ENCODE data around the gene FBXO7. TPM values are rescaled to one million over a fixed set of nuclear protein-coding genes. Genes with fewer than 3 reads are reported as not detected.

Gene FBXO7
- total and polyA plus RNA-seq, 2 of the 4 experiments (the other 2 are of a cell fraction): 71.5 TPM

DNA sequence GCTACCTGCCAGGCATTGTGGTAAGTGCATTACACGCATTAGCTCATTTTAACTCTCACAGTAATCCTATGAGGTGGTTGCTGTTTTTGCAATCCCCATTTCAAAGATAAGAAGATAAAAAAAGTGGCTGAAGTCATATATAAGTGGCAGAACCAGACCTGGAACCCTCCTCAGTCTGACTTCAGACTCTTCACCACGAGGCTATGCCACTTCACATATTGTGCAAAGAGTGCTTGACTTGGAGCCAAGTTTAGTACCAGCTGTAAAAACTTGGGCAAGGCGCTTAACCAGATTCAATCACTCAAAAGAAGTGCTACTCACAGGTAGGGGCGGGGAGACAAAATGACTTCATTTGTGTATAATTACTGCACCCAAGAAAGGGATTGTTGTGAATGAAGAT is 25.6 kb upstream of the FBXO7 start:
- Histone ChIP-seq H2BK20ac (ENCODE audit: low read depth, low read length) (no peak overlapping the region), H4K91ac (ENCODE audit: insufficient read depth, low read depth, low read length) (no peak overlapping the region), H3K4me2 (ENCODE audit: low read depth, low read length) (no peak overlapping the region), H4K5ac (ENCODE audit: low read depth, low read length) (no peak overlapping the region), H3K27me3 (ENCODE audit: control insufficient read depth, insufficient read depth, low read length) (peaks cover 5% of the 10 kb centered on the region), H3K23ac (ENCODE audit: low read depth, low read length) (no peak overlapping the region), H2AK9ac (replicated peaks; ENCODE audit: low read depth, low read length, poor library complexity) (no peak overlapping the region), H3K9me3 (ENCODE audit: control insufficient read depth, insufficient read depth, low read length) (no peaks in the 10 kb centered on the region), H2BK15ac (ENCODE audit: low read depth, low read length) (no peak overlapping the region), H3K9ac (ENCODE audit: low read depth, low read length) (no peak overlapping the region), H2BK5ac (ENCODE audit: low read depth, low read length, poor library complexity, severe bottlenecking) (no peak overlapping the region), H3K4me3 (ENCODE audit: insufficient read depth, low read depth, low read length) (no peak overlapping the region), H2AK5ac (ENCODE audit: low read depth, low read length) (no peak overlapping the region), H3K14ac (replicated peaks; ENCODE audit: low read depth, low read length) (no peak overlapping the region), H4K20me1 (ENCODE audit: insufficient read depth, low read length) (no peaks in the 10 kb centered on the region), H2BK120ac (ENCODE audit: low read depth, low read length) (no peak overlapping the region), H3K79me1 (ENCODE audit: low read depth in 1 of 2, low read length in 2 of 2) (no peaks in the 10 kb centered on the region), H3K27ac (ENCODE audit: insufficient read depth, low read length) (no peak overlapping the region), H3K18ac (ENCODE audit: low read depth, low read length) (no peak overlapping the region), H3K9me1 (ENCODE audit: insufficient read depth, low read length) (no peaks in the 10 kb centered on the region), H3K4ac (ENCODE audit: low read depth, low read length) (no peak overlapping the region), H2AFZ (replicated peaks; ENCODE audit: low read length, poor library complexity) (no peak overlapping the region), H4K8ac (ENCODE audit: low read depth in 2 of 2, low read length in 2 of 2) (no peak overlapping the region), H3K36me3 (ENCODE audit: control insufficient read depth, insufficient read depth, low read length) (no peaks in the 10 kb centered on the region), H3K56ac (ENCODE audit: extremely low read depth, insufficient read depth, low read length) (no peak overlapping the region), H3K4me1 (ENCODE audit: control insufficient read depth, insufficient read depth, low read length) (no peaks in the 10 kb centered on the region)
- DNase-seq: no peak
- intact Hi-C loops (cut with micrococcal nuclease) (no loop called here), in situ Hi-C loops (cut with MboI; ENCODE audit: low sequenced_read_pairs) (no loop called here), dilution Hi-C loops (cut with HindIII; ENCODE audit: low sequenced_read_pairs, unreplicated experiment) (no loop called here)
- ATAC-seq (ENCODE audit: low read depth): no peak
- TF ChIP-seq, protein P1, sequence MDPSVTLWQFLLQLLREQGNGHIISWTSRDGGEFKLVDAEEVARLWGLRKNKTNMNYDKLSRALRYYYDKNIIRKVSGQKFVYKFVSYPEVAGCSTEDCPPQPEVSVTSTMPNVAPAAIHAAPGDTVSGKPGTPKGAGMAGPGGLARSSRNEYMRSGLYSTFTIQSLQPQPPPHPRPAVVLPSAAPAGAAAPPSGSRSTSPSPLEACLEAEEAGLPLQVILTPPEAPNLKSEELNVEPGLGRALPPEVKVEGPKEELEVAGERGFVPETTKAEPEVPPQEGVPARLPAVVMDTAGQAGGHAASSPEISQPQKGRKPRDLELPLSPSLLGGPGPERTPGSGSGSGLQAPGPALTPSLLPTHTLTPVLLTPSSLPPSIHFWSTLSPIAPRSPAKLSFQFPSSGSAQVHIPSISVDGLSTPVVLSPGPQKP (IDR thresholded peaks at IDR 0.05; ENCODE audit: borderline replicate concordance, low read depth, low read length): no peak
- no peak for TF ChIP-seq BHLHE40 (IDR thresholded peaks at IDR 0.05; ENCODE audit: low read depth, low read length)
- TF ChIP-seq, protein P2, sequence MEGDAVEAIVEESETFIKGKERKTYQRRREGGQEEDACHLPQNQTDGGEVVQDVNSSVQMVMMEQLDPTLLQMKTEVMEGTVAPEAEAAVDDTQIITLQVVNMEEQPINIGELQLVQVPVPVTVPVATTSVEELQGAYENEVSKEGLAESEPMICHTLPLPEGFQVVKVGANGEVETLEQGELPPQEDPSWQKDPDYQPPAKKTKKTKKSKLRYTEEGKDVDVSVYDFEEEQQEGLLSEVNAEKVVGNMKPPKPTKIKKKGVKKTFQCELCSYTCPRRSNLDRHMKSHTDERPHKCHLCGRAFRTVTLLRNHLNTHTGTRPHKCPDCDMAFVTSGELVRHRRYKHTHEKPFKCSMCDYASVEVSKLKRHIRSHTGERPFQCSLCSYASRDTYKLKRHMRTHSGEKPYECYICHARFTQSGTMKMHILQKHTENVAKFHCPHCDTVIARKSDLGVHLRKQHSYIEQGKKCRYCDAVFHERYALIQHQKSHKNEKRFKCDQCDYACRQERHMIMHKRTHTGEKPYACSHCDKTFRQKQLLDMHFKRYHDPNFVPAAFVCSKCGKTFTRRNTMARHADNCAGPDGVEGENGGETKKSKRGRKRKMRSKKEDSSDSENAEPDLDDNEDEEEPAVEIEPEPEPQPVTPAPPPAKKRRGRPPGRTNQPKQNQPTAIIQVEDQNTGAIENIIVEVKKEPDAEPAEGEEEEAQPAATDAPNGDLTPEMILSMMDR (conservative IDR thresholded peaks at IDR 0.05; ENCODE audit: low read depth, low read length): no peak
- no peak for TF ChIP-seq NFE2L2 (IDR thresholded peaks at IDR 0.05; ENCODE audit: low read depth, low read length)
- TF ChIP-seq CEBPB (IDR thresholded peaks at IDR 0.05; ENCODE audit: low read depth, low read length): no peak
- TF ChIP-seq SMC3 (IDR thresholded peaks at IDR 0.05; ENCODE audit: low read depth, low read length): no peak
- no peak for TF ChIP-seq MAFK (IDR thresholded peaks at IDR 0.05; ENCODE audit: low read depth, low read length)
- TF ChIP-seq, protein P3, sequence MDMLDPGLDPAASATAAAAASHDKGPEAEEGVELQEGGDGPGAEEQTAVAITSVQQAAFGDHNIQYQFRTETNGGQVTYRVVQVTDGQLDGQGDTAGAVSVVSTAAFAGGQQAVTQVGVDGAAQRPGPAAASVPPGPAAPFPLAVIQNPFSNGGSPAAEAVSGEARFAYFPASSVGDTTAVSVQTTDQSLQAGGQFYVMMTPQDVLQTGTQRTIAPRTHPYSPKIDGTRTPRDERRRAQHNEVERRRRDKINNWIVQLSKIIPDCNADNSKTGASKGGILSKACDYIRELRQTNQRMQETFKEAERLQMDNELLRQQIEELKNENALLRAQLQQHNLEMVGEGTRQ (IDR thresholded peaks at IDR 0.05; ENCODE audit: low read depth, low read length): no peak
- TF ChIP-seq RCOR1 (IDR thresholded peaks at IDR 0.05; ENCODE audit: insufficient replicate concordance, low read length): no peak
- no peak for TF ChIP-seq RFX5 (IDR thresholded peaks at IDR 0.05; ENCODE audit: low read depth, low read length)
- no peak for TF ChIP-seq CHD1 (IDR thresholded peaks at IDR 0.05; ENCODE audit: low read depth, low read length)
- TF ChIP-seq POLR2A (IDR thresholded peaks at IDR 0.05; ENCODE audit: low read depth, low read length): no peak
- no CpG with 5 or more reads among the region's 4 CpGs for WGBS, 2 experiments (ENCODE audit: extremely low coverage in 2 of 2, insufficient read length in 1 of 2)
- ChIA-PET POLR2A (ENCODE audit: unreplicated experiment) (no interaction called here), CTCF (no interaction called here)
- no TSS peak for BruUV-seq (replicated peaks)
